H1 (cell line): Measurements from ENCODE around the gene DPF3. TPM values are rescaled to one million over a fixed set of nuclear protein-coding genes. Genes with fewer than 3 reads are reported as not detected.

Experiments
- ASH2L ChIP-seq: fragments of 200-600, 300-600 bp; sonication (generic); IDR thresholded peaks from one replicate; pipeline ENCODE4 v1.7.1; 2017; ENCODE audit warnings: low read length
- ATF2 ChIP-seq: IDR thresholded peaks from 2 replicates; pipeline ENCODE4 v1.6.1; 2012; ENCODE audit warnings: low read length, inconsistent platforms
- CREB1 ChIP-seq: IDR thresholded peaks from 2 replicates; pipeline ENCODE4 v1.6.1; 2012; ENCODE audit warnings: inconsistent platforms
- NRF1 ChIP-seq: IDR thresholded peaks from 2 replicates; pipeline ENCODE4 v1.6.1; 2011; ENCODE audit warnings: mild to moderate bottlenecking, low read depth, low read length, improper control_type of control experiment
- POLR2A ChIP-seq, 2 experiments: IDR thresholded peaks; 1 replicate in 1 of 2; 2 replicates in 1 of 2; pipeline ENCODE4 v1.6.1; 2011; ENCODE audit warnings: low read depth in 2 of 2, low read length in 2 of 2, mild to moderate bottlenecking in 2 of 2; ENCODE audit errors: control extremely low read depth in 1 of 2
- SIN3A ChIP-seq, 2 experiments: IDR thresholded peaks in 1 of 2; conservative IDR thresholded peaks in 1 of 2; 2 replicates each; pipeline ENCODE4 v1.6.1; 2011 to 2012; ENCODE audit warnings: low read length in 2 of 2, improper control_type of control experiment in 1 of 2, low read depth in 1 of 2, mild to moderate bottlenecking in 1 of 2
- polyA plus RNA-seq, 7 experiments: library from polyadenylated mRNA; depleted of rRNA in 3 of 7; stranded (reverse) in 5 of 7; unstranded in 2 of 7; fragments of >200 nt in 5 of 7; fragments of 200-250 nt in 2 of 7; gene quantifications; 1 replicate in 5 of 7; 2 replicates in 1 of 7; 4 replicates in 1 of 7; pipeline versions ENCODE4 v1.2.1 to v1.2.3, GENCODE V29; 2011 to 2013; ENCODE audit warnings: missing spikeins in 2 of 7, mixed read lengths in 2 of 7
- total RNA-seq: library from RNA; stranded (reverse); fragmentation: NEBNext Ultra II Directional; extraction: Animal tissue kit (Norgen Biotek cat#: 25700); gene quantifications from 2 replicates; pipeline ENCODE4 v1.2.1, GENCODE V29; 2021

Gene DPF3
- total and polyA plus RNA-seq, 2 of the 8 experiments (the other 6 are each of a cell fraction or from before 2014, with no cell fraction given), result 0.19 TPM; not detected in 1

DNA sequence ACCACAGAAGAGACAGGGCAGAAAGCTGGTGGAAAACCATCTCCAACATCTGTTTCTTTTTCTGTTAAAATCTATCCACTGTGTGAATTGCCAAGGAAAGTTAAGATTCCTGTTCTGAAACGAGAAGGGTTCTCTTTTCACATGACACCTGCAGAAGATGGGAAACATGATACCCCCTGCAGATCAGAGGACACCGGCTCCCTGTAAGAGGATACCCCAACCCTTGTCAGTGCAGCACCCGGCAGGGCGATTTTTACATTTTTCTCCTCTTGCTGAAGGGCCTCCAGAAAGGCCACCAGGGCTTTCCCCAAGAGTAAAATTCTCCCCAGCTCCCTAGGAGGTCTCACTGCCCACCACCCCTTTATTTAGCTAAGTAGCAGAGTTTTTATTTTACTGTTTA lies 48.2 kb downstream of the DPF3 start (continued):
- no peak for TF ChIP-seq ATF2
- TF ChIP-seq ASH2L, result no peak
- no peak for TF ChIP-seq NRF1
- TF ChIP-seq POLR2A (IDR thresholded peaks at IDR 0.05; ENCODE audit: control extremely low read depth in 1 of 2, low read depth in 2 of 2, low read length in 2 of 2), result no peak
- no peak for TF ChIP-seq CREB1
- TF ChIP-seq SIN3A (conservative IDR thresholded peaks at IDR 0.05 in 1 of 2, IDR thresholded peaks at IDR 0.05 in 1 of 2; ENCODE audit: low read depth in 1 of 2, low read length in 2 of 2), result no peak
- TF ChIP-seq, all 59 proteins: peak for 0
